ENCODE data around the gene IRGC.

DNA sequence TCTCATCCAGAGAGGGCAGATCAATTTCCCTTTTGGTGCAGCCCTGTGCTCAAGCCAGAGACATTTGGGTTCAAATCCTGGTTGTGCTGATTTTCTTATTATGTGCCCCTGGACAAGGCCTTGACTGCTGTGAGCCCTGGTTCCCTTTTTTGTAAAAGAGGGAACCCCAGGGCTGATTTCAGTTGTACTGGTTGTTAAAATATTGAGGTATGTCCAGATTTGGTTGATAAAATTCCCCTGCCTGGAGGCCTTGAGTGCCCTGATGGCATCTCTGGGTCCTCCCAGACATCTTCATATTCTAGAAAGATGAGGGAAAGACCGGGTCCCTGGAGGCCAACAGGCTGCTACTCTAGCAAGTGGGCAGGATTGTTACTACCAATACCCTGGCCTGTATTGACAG lies 31.6 kb upstream of the IRGC start:
- TF ChIP-seq ZNF8 (CRISPR knock-in tag; IDR thresholded peaks at IDR 0.05) (no peak), ZFP3 (CRISPR knock-in tag; IDR thresholded peaks at IDR 0.05) (no peak), ZFP30 (CRISPR knock-in tag; IDR thresholded peaks at IDR 0.05) (no peak), RARB (CRISPR knock-in tag; IDR thresholded peaks at IDR 0.05) (no peak), OSR1 (CRISPR knock-in tag; IDR thresholded peaks at IDR 0.05) (no peak)
- TF ChIP-seq, protein P1, sequence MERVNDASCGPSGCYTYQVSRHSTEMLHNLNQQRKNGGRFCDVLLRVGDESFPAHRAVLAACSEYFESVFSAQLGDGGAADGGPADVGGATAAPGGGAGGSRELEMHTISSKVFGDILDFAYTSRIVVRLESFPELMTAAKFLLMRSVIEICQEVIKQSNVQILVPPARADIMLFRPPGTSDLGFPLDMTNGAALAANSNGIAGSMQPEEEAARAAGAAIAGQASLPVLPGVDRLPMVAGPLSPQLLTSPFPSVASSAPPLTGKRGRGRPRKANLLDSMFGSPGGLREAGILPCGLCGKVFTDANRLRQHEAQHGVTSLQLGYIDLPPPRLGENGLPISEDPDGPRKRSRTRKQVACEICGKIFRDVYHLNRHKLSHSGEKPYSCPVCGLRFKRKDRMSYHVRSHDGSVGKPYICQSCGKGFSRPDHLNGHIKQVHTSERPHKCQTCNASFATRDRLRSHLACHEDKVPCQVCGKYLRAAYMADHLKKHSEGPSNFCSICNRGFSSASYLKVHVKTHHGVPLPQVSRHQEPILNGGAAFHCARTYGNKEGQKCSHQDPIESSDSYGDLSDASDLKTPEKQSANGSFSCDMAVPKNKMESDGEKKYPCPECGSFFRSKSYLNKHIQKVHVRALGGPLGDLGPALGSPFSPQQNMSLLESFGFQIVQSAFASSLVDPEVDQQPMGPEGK (CRISPR knock-in tag; IDR thresholded peaks at IDR 0.05; ENCODE audit: borderline replicate concordance), result no peak
